ENCODE measurements around the gene ELP4.

The ELP4 gene

DNA sequence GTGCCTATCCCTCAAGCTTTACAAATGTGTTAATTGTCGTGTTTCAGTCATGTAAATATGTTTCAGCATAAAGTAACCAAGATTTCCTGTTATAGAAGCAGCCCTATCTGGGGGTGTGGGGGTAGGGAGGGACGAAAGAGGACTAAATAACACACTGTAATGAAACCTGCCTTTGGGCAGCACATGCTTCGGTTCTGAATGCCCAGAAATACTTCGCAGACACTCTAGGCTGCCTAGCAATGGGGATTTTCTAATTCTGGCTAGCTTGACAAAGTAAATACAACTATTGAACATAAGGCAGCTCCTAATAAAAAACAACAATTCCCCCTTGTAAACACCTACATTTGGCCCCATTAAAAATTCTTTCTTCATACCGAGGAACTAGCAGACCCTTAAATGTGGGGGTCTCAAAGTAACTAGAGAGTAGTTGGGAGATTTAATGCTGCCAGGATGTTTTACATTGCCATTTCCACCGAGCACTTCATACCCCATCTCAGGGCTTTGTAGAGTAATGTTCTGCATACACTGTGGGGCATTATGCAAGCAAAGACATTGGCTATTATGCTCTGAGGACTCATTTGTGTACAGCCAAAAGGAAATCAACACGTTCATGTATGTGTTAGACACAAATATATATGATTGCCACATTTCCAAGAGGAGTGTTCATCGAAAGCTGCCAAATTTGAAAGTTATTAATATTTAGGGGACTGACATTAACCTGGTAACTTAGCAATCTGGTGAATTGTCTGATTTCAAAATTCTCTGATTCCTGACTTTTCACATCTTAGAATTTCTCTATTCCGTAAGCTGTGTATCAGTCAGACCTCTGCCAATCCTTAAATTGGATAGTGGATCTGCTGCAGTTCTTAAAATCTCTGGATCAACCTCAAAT lies 259.4 kb downstream of the ELP4 start:
- DNase-seq: peak in 15 of 56 donors; percentile 7 to 56 (median 37)

DNA sequence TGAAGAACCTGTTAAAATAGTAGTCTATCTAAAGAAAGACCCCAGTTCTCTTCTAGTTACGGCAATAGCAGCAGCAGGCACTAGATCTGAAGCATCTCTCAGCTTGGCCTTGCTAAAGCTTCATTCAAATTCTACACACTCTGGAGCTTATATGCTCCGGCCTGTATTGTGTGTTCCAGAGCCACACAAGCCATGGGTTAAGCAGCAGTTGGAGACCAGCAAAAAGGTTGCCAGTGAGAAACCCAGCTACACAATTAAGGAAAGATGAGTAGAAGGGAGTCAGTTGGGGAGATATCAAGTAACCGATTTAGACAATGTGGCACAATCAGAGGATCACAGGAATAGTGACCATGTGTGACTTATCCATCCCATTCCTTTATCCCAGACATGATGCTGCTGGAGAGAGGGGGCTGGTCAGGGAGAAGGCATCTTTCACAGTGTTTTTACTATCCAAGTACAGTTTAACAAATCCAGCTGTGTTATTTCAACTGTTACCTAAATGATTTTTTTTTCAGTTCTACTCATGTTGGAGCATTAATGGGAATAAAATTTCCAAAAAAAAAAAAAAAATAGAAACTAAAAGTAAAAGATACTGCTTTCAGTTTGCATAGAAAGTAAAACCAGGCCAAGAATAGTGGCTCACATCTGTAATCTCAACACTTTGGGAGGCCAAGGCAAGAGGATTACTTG lies 260.6 kb downstream of the ELP4 start:
- DNase-seq: no peak

DNA sequence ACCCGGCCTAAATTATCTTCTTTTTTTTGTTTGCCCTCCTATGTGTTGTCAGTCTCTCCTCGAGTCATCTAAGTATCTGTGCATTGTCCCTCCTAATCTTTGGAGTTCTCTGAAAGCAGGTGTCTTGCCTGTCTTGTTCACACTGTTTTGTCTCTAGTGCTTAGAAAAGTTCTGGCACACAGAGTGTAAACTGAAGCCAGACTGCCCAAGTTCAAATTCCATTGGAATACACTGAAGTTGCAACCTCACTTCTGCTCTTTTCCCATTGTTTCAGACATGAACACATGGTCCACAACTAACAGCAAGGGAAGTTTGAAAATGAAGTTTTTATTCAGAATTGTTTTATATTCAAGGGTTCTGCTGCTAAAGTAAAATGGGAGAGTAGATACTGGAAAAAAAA lies 262.8 kb downstream of the ELP4 start:
- no peak for DNase-seq

DNA sequence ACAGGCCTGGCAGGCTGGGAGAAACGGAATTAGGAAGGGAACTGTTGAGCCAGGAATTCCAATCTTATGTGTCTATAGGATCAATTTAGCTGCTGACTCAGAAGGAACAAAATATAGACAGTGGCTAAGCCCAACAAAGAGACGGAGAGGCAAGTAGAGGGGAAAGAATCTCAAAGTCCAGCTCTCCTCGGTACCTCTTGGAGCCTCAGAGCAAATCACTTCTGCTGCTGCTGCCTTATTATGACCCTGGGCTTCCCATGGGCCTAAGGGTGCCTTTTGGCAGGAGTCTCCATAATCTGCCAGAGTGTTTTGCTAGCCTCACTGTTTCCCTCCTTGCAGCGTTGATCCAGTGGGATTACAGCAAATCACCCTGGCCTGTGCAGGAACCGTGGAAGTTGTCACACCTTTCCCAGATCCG lies 269.8 kb downstream of the ELP4 start:
- DNase-seq: no peak

DNA sequence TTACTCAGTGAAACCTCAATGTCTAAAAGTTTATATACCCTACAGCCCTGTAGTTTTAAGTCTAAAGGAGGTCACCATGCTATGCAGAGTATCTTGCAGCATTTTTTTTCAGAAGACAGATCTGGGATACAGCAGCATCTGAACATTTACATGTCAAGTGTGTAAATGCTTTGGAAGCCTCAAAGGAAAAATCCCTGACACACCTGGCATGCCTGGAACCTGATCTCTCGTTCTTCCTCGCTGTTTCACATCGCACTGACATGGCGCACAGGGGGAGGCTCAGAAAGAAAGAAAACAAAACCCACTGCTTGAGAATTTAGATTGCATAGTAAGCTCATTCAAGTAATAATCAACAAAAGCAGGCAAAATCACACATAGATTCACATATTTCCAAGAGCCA lies 270.5 kb downstream of the ELP4 start:
- no peak for DNase-seq

DNA sequence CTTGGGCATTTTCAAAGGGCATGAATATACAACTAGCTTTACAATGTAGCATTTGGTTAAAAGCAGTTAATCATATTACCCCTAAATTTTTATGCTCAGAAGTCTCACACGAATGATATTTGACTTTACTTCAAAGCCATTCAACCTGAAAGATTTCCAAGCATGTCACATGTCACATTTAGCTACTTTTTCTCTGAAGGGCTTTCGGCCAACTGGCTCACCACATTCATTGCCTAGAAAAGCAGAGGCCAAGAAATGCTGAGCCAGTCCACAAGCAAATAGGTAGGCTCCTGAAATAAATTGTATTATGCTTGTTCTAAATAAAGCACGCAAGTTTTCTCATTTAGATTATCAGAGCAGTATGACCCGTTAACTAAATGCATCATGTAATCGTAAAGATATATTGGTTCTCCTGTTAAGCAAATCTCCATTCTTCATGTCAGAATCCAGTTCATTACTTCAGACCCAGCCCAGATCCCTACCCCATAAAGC lies 271.0 kb downstream of the ELP4 start:
- no peak for DNase-seq

DNA sequence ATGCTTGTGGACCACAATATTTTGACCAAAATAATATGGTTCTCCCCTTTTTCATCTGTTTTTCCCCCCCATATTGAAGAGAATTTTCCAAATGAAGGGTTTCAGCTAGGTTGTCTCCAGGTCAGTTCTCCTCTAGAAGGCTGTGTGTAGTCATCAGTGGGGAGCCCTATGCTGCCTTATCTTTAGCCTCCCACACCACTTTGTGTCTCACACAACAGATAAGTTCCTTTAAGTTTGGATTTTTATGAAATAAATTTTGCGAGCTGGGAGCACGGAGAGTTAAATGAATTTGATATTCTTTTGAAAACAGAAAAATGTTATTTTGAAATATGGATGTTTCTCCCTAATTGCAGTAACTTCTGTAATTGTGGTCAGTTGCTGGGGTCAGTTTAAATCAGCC lies 272.7 kb downstream of the ELP4 start:
- no peak for DNase-seq

DNA sequence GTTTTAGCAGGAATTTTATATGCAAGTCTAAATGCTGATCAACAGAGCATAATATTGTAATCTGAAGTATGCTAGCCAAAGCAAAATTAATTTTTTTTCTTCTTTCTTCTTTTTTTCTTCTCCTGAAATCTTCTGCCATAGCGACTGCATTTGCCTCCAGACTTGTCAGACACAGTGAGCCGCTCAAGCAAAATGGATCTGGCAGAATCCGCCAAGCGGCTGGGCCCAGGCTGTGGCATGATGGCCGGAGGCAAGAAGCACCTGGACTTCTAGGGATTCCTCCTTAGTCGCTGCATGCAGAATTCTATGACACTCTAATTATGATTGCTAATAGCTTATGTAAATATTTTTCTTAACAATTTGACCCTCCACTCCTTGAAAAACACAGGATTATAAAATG lies 273.7 kb downstream of the ELP4 start:
- DNase-seq: no peak

DNA sequence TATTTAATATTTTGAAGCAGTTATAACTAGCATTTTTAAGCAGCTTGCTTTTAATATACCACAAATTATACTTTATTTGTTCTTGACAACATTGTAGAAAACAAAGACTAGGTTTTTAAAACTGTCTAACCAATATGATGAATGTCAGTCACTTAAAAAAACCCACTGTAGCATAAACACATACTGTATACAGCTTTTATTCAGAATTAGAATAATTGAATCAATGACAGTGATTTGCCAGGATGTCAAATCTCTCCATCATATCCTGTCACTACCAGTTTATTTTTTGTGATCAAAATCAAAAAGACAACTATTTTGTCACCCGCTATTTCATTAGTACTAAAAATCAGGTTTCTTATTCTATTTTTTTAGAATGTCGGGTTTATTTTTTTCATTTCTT lies 275.0 kb downstream of the ELP4 start:
- no peak for DNase-seq

DNA sequence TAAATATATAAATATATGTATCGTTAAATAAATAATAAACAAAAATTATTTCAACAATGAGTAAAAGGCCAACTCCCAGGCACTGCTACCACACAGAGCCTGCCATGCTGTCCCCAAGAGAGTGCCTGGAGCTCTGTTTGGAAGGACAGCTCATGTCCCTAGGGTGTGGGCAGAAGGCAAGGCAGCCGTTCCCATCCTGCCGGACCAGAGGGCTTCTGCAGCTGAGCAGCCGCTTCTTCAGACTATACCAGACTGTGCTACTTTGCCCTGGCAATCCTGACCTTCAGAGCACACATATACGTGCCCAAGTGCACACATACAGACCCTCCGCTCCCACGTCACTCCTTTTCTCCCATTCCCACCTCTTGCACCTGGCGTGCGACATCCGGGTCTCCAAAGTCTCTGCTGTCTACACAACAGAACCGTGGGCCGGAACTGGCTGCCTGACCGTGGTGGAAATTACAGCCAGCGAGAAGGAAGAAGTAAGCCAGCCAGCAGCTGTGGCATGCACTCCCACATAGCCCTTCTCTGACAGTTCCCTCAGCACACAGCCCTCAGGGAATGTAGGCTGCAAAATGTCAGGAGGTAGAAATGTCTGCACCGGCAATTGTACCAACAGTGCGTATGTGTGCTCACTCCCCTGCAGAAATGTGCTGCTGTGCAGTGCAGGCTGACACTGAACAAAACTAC lies 277.6 kb downstream of the ELP4 start:
- DNase-seq: no peak

DNA sequence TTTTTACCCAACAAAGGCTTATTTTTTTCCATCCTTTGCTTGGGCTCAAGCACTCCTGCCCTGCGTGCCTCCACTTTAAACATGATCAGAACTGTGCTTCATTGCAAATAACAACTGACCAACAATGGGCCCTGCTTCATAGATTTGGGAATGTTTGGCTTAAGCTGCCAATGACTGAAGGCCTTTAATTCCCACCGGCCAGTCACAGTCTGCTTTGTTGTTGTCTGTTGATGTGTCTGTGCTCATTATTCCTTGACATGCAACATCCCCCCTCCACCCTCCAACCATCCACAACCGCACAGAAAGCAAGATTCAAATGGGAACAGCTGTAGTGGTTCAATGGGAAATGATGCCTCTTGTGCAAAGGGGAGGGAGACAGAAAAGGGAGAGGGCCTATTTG lies 278.5 kb downstream of the ELP4 start:
- no peak for DNase-seq

DNA sequence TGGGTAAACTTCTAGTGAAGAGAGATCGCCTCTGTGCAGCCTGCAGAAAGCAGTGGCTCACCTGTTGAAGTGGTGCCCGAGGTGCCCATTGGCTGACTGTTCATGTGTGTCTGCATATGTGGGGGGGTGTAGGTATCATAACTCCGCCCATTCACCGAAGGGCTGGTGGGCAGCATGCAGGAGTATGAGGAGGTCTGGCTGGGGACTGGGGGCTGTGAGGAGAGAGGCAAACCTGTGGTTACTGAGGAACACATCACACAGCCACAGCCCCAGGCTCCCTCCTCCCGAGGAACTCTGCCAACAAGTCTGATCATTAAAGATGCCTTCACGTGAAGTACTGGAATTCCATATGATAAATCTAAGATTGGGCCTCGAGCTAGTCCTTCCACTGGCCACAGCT lies 281.1 kb downstream of the ELP4 start:
- DNase-seq: no peak

DNA sequence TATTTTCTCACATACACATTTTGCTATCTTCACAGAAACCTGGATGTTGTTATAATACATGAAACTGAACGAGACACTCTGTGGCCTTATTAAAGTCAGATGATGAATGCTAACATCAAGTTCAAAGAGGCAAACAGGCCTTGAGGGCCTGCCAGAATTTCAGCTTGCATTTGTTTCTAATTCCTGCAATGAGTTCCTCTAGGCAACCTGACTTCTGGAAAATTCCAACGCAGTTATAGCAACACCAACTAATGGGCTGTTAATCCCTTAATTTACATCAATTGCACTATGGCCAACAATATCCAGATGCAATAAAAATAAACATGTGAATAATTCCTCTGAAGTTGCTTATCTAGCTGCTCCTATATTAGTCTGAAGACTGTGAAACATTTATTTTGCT lies 282.5 kb downstream of the ELP4 start:
- no peak for DNase-seq

DNA sequence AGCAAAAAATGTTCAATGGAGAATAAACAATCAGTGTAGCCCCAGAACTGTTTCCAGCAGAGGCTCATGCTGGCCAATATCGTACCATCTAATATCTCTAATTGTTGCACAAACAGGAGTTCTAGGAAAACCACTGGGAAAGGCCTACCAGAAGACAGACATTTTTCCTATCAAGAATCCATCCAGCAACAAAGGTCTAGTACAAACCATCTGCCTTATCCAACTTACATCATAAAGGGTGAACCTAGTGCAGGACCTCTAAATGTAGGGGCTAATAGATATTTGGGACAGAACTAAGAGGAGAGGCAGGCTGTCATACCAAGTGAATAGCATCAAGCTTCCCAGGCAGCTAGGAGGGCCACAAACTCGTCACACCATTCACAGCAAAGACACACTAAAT lies 282.9 kb downstream of the ELP4 start:
- DNase-seq: no peak

DNA sequence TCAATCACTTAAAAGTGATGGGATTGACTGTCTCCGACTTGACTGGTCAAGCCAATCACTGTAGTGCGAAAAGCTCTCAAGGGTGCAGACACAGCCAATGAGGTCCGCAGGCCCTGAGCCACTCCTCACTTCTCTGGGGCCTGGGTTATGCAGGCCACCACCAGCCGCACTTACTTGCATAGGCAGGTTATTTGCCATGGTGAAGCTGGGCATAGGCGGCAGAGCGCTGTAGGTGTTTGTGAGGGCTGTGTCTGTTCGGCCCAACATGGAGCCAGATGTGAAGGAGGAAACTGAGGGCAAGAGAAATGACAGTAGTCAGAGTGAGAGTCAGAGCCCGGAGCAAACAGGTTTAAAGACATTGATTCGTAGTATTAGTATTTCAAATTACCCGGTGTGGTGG lies 283.7 kb downstream of the ELP4 start:
- DNase-seq: no peak

DNA sequence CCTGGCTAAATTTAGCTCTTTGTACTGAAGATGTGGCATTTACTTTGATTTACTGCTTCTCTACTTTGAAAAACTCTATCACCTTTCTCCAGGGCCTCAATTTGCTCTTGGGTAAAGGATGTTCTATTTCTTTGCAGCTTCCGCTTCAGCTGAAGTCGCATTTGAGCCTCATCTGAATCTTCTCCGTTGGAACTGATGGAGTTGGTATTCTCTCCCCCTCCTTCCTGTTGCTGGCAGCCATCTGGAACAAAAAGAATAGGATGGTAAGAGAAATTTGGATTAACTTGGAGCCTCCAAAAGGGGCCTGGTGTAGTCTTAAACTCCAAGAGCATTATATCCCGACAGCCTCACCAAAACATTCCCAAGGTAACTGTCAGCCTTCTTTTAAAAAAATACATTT lies 285.0 kb downstream of the ELP4 start:
- DNase-seq: no peak

DNA sequence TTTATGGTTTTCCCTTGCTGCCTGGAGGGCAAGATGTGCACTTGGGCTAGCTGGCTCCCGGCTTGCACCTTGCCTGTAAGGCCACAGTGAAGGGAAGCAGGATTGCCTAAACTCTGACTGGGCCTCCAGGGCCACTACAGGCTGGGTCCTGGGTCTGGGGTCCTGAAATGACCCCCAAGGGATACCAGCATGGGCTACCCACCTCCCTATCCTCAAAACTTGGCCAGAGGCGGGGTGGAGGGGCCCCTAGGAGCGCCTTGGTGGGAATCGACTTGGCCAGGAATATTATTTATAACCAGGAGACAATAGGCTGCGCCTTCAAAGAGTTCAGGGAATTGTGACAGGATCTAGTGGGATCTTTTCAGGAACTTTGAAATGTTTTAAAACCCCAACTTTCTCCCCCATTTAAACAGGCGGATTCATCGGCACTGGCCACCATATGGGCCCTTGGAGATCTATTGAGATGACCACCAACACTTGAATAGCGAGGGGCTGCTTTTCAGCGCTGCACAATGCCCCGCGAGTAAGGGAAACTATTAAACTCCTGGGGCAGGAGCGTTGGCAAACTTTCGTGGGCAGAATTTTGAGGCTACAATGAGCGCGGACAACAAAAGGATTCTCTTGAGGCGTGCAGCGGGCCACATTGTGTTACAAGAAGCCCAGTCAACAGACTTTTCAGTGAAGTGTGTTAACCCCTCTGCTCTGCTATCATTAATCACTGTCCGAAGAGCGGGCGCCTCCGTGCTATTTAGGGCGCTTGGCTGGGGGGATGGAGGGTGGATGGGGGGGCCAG lies 286.3 kb downstream of the ELP4 start:
- DNase-seq: no peak

DNA sequence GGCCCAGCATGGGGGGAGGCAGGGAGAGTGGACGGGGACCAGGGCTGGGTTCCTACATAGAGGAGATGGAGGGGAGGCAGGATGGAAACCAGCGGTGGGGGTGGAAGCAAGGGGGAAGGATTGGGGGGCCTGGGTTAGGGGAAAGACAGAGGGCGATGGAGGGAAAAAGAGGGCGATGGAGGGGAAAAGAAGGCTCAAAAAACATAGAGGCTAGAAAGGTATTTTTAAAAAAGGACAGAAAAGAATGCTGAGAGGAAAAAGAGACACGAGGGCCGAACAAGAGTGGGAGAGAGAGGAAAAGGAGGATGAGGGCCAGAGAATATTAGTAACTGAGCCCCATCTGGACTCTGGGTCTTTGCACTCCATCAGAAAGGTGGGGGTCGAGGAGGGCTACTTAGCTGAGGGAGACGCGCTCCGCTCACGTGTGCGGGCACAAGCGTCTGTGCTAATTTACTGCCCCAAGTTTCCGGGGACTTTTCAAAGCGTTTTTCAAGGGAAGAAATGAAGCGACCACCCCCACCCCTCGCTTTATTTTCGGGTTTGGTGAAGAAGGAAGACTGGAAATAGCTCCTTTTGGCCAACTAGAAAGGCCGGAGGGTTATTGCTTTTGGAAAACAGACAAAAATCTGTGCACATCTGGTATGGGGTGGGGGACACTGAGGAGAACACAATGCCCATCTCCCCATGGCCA lies 287.1 kb downstream of the ELP4 start:
- no peak for DNase-seq

DNA sequence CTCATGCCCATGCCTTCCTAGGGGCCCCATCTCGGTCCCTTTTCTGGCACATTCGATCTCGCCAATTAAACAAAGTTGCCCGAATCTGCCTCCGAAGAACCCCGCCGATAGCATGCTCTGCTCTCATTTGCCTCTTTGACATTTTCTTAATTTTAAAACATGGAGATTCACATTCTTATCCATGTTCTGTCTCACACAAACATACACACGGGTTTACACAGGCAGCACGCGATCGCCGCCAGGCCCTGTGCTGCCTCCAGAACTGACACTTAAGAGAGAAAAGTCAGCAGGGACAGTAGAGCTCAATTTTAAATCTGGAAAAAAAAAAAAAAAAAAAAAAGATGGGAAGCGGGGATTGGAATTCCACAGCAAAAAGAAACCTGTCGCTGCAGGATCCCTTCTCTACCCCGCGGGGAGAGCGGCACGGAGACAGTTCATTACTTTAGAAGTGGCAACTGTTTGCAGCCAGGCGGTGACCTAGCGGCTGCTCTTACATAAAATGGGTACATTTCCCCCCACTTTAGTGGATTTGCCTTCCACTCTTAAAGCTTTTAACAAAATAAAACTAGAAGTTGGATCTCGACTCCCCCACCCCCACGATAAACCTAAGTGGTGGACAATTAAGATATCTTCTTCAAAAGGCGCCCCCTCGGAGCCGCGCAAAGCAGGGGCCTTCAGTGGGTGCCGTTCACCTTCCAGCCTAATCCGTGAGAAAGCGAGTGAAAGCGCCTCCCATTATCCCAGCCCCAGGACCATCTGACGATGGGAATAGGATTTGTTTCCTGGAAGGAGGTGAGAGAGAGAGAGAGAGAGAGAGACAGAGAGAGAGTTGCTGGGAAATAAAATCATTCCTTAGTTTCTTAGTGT lies 287.9 kb downstream of the ELP4 start:
- DNase-seq: no peak

DNA sequence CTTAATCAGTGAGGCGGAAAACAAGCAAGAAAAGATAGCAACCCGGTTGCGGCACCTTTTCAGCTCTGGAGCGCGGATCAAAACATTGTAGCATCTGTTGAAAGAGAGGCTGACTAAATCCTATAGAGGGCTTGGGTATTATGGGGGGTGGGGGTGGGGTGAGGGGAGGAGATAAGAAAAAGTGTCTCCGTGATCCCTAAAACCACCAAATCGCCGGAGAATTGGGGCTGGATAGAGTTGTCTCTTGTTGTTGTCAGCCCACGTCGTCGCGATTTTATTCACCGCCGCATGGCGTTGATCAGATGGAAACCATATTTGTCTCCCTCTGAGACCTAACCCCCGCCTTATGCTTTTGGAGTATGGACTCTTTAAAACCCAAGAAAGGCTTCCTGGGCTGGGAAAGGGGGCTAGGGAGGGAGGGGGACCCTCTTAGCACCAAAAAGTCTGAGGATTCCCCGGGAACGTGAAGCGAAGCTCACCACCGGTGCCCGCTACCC lies 288.5 kb downstream of the ELP4 start:
- no peak for DNase-seq
